Activated CD8-positive, alpha-beta memory T cell treated with anti-CD3 and anti-CD28 coated beads, Interleukin-2, amount 10 ng/mL, durations not matched to agents 7 days and 5 days (primary cell): ENCODE results near the gene SAMD4A. TPM values are rescaled to one million over a fixed set of nuclear protein-coding genes. Genes with fewer than 3 reads are reported as not detected.

ENCODE experiments used
- ATAC-seq: fragments of 150-1000 bp; cut with Tn5 transposase; one replicate; pipeline ENCODE4 v1.10.0; 2021; ENCODE audit warnings: moderate library complexity
- CTCF ChIA-PET: fragments of 350-600 bp; sonication (Branson Sonifier 250); formaldehyde crosslinking; loops from one replicate; lab custom pipeline; 2021; ENCODE audit warnings: antibody characterized with exemption; lab: Charles Lee
- DNase-seq: peaks from one replicate; pipeline ENCODE4 v3.0.0-alpha.2; 2020
- H3K27ac Mint-ChIP-seq: one replicate; pipeline ENCODE4 v1.8.0; 2021; ENCODE audit warnings: mild to moderate bottlenecking, mixed read lengths
- H3K27me3 Mint-ChIP-seq: one replicate; pipeline ENCODE4 v1.8.0; 2021; ENCODE audit warnings: mixed read lengths
- H3K36me3 Mint-ChIP-seq: one replicate; pipeline ENCODE4 v1.8.0; 2021; ENCODE audit warnings: mild to moderate bottlenecking, mixed read lengths
- H3K4me1 Mint-ChIP-seq: one replicate; pipeline ENCODE4 v1.8.0; 2021; ENCODE audit warnings: mixed read lengths
- H3K4me3 Mint-ChIP-seq: one replicate; pipeline ENCODE4 v1.8.0; 2021; ENCODE audit warnings: mild to moderate bottlenecking, moderate library complexity, mixed read lengths
- H3K9me3 Mint-ChIP-seq: one replicate; pipeline ENCODE4 v1.8.0; 2022; ENCODE audit warnings: low read depth, mixed read lengths
- total RNA-seq, 2 experiments: library from RNA; stranded (reverse); gene quantifications; one replicate each; pipeline ENCODE4 v1.2.3, GENCODE V29; 2021

Gene SAMD4A
- total RNA-seq, 2 experiments from 2014 or later: 1.6 to 1.7 TPM

DNA sequence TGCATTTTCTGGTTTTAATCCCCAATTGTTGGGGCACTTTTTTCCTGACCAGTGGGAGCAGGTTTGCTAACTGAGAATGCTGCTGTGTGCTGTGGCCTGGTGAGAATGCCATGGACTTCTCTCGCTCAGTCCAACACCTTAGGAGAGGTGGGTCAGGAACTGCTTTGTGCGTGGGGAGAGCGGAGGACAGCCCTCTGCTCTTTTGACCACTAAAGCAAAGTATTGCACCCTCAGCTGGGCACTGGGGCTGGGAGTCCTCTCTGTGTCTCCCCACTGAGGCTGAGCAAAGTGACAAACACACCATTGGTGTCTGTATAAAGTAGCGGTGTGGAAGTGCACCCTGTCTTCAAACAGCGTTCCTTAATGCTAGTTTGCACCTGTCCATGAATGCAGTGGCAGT is 136.2 kb downstream of the SAMD4A start:
- Mint-ChIP-seq H3K27ac (no peak overlapping the region), H3K4me1 (peaks cover 5% of the 10 kb centered on the region), H3K4me3 (no peak overlapping the region), H3K9me3 (no peaks in the 10 kb centered on the region), H3K27me3 (peaks cover 49% of the 10 kb centered on the region), H3K36me3 (no peaks in the 10 kb centered on the region)
- ATAC-seq: no peak
- no peak for DNase-seq
- CTCF ChIA-PET: no interaction called here

DNA sequence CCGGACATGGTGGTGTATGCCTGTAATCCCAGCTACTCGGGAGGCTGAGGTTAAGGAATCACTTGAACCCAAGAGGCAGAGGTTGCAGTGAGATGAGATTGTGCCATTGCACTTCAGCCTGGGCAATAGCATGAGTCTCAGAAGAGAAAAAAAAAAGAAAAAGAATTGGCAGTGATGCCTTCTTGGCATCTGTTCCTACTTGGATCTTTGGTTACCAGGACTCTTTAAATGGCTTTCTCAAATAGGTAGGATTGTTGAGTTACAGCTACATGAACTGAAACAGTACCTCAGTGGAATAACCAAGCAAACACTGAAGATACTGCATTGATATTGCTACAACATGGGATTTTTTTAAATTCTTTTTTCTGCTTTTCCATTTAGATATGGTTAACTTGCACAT is 136.8 kb downstream of the SAMD4A start:
- DNase-seq: no peak
- peaks cover 5% of the 10 kb centered on the region for H3K4me1 Mint-ChIP-seq
- CTCF ChIA-PET: interaction anchor here (1.2 kb wide), 1 partner anchor 13 kb away, joined by 3 read pairs; no protein-coding TSS in a partner anchor

DNA sequence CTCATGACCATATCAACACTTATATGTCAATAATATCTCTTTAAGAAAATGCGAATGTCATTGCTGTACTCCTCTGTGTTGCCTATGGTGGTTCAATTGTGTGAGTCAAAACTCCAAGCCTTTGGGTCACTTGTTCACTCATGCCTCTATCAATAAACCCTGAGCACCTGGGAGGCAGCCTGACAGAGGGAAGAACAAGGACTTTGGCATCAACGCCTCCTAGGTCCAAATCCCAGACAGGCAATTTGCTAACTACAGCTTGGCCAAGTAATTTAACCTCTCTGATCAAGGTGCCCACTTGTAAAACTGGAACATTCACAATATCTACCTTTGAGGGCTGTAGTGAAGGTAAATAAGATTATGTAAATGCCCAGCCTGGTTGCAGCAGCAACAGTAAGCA is 137.8 kb downstream of the SAMD4A start:
- CTCF ChIA-PET: interaction anchor here (1.2 kb wide), 1 partner anchor 14 kb away, joined by 3 read pairs; no protein-coding TSS in a partner anchor
- no peaks in the 10 kb centered on the region for H3K36me3 Mint-ChIP-seq
- H3K4me1 Mint-ChIP-seq: peaks cover 6% of the 10 kb centered on the region
- H3K4me3 Mint-ChIP-seq: no peak overlapping the region
- DNase-seq: no peak
- no peak overlapping the region for H3K27ac Mint-ChIP-seq
- no peaks in the 10 kb centered on the region for H3K9me3 Mint-ChIP-seq
- no peak for ATAC-seq
- H3K27me3 Mint-ChIP-seq: peaks cover 36% of the 10 kb centered on the region

More for the DNA sequence above, 136.8 kb downstream of the SAMD4A start:
- Mint-ChIP-seq H3K27me3 (peaks cover 45% of the 10 kb centered on the region), H3K4me3 (no peak overlapping the region), H3K36me3 (no peaks in the 10 kb centered on the region), H3K9me3 (no peaks in the 10 kb centered on the region), H3K27ac (no peak overlapping the region)
- ATAC-seq: no peak

- Mint-ChIP-seq H3K36me3 (peaks cover 3% of the 10 kb centered on the region), H3K27ac (no peak overlapping the region), H3K4me1 (peaks cover 9% of the 10 kb centered on the region), H3K4me3 (no peak overlapping the region), H3K9me3 (peaks cover 2% of the 10 kb centered on the region), H3K27me3 (peaks cover 18% of the 10 kb centered on the region)
- CTCF ChIA-PET: interaction anchor here (1.2 kb wide), 1 partner anchor 16 kb away, joined by 4 read pairs; no protein-coding TSS in a partner anchor
- ATAC-seq (no peak), DNase-seq (no peak)
Observed at GRCh38 chr14:54706769-54707168, 139.8 kb downstream of the SAMD4A start.

DNA sequence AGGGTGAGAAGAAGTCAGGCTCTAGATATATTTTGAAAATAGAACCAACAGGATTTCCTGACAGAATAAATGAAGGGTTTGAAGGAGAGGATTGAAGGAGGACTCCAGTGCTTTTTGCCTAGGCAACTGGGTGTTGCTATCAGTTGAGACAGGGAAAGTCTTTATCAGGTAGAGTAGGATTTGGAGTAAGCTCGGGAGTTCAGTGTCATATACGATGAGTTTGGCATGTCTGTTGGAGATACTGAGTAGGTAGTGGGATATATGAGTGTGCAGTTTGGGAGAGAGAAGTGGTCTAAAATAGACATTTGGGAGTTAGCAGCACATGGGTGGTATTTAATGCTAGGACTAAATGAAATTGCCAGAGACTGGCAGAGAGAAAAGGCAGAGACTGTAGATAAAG is 141.2 kb downstream of the SAMD4A start:
- no peak for ATAC-seq
- DNase-seq: no peak
- Mint-ChIP-seq H3K27me3 (peaks cover 13% of the 10 kb centered on the region), H3K4me1 (peaks cover 17% of the 10 kb centered on the region), H3K36me3 (peaks cover 4% of the 10 kb centered on the region), H3K27ac (no peak overlapping the region), H3K9me3 (peaks cover 2% of the 10 kb centered on the region), H3K4me3 (no peak overlapping the region)
- CTCF ChIA-PET: no interaction called here

DNA sequence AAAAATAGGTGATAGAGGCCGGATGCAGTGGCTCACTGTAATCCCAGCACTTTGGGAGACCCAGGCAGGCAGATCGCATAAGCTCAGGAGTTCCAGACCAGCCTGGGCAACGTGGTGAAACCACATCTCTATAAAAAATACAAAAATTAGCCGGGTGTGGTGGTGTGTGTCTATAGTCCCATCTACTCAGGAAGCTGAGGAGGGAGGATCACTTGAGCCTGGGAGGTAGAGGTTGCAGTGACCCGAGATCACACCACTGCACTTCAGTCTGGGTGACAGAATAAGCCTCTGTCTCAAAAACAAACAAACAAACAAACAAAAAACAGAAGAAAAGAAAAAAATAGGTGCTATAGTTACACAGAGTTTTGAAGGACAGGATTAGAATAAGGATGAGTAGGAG is 142.1 kb downstream of the SAMD4A start:
- H3K4me1 Mint-ChIP-seq: peaks cover 17% of the 10 kb centered on the region
- H3K9me3 Mint-ChIP-seq: peaks cover 2% of the 10 kb centered on the region

GRCh38 chr14:54709444-54709843 is 142.5 kb downstream of the SAMD4A start:
- peaks cover 17% of the 10 kb centered on the region for H3K4me1 Mint-ChIP-seq
- ATAC-seq (peak; percentile 88), DNase-seq (no peak)
- H3K36me3 Mint-ChIP-seq: peaks cover 4% of the 10 kb centered on the region
- peaks cover 2% of the 10 kb centered on the region for H3K9me3 Mint-ChIP-seq
- H3K27me3 Mint-ChIP-seq: peaks cover 15% of the 10 kb centered on the region
- no peak overlapping the region for H3K27ac Mint-ChIP-seq
- H3K4me3 Mint-ChIP-seq: no peak overlapping the region
- CTCF ChIA-PET: interaction anchor here (1.8 kb wide), 1 partner anchor 65 kb away, joined by 9 read pairs; no protein-coding TSS in a partner anchor

More for the DNA sequence above, 142.1 kb downstream of the SAMD4A start:
- H3K36me3 Mint-ChIP-seq: peaks cover 4% of the 10 kb centered on the region
- H3K27me3 Mint-ChIP-seq: peaks cover 13% of the 10 kb centered on the region
- CTCF ChIA-PET: no interaction called here
- ATAC-seq (no peak), DNase-seq (no peak)
- H3K27ac Mint-ChIP-seq: no peak overlapping the region
- H3K4me3 Mint-ChIP-seq: no peak overlapping the region

DNA sequence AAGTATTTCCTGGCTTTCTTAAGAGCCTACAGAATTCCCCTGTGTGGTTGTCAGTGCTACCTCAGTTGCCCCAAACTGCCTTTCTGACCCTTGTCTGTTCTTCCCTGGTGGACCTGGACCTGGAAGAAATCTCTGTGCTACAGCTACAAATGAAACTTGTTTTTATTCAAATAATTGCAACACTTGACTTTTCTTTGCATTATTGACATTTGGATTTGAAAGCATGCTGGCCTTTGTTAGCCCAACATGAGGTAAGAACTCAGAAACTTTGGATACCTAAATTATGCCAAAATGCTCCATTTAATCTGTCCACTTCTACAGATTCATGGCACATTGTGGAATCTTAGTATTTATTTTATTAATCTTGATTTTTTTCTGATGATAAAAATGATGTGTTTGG is 142.9 kb downstream of the SAMD4A start:
- peaks cover 4% of the 10 kb centered on the region for H3K36me3 Mint-ChIP-seq
- CTCF ChIA-PET: interaction anchor here (1.4 to 1.8 kb wide), 2 partner anchors 10 to 64 kb away, joined by 3 to 9 read pairs; no protein-coding TSS in a partner anchor
- no peak for ATAC-seq
- peaks cover 15% of the 10 kb centered on the region for H3K27me3 Mint-ChIP-seq
- H3K4me3 Mint-ChIP-seq: no peak overlapping the region
- H3K9me3 Mint-ChIP-seq: peaks cover 2% of the 10 kb centered on the region
- H3K4me1 Mint-ChIP-seq: peaks cover 17% of the 10 kb centered on the region
- DNase-seq: no peak
- no peak overlapping the region for H3K27ac Mint-ChIP-seq

DNA sequence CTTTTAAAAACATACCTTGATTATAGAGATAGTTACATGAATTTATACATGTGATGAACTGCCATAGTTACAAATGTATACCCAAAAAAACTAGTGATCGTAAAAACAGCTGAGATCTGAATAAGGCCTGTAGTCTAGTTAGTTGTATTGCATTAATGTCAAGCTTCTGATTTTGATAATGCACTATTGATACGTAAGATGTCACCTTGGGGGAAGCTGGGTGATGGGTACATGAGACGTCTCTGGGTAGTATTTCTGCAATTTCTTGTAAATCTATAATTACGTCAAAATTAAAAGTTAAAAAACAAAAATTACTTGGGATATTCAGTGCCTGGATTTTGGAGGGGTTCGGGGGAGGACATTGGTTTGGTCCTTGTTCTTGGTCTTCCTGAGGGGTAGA is 144.4 kb downstream of the SAMD4A start:
- H3K27ac Mint-ChIP-seq: no peak overlapping the region
- CTCF ChIA-PET: interaction anchor here (1.4 to 1.8 kb wide), 2 partner anchors 8 to 63 kb away, joined by 3 to 9 read pairs; no protein-coding TSS in a partner anchor
- peaks cover 22% of the 10 kb centered on the region for H3K27me3 Mint-ChIP-seq
- peaks cover 17% of the 10 kb centered on the region for H3K4me1 Mint-ChIP-seq
- ATAC-seq (no peak), DNase-seq (no peak)
- H3K4me3 Mint-ChIP-seq: no peak overlapping the region
- H3K9me3 Mint-ChIP-seq: peaks cover 2% of the 10 kb centered on the region
- peaks cover 4% of the 10 kb centered on the region for H3K36me3 Mint-ChIP-seq

- Mint-ChIP-seq H3K36me3 (peaks cover 4% of the 10 kb centered on the region), H3K4me1 (peaks cover 17% of the 10 kb centered on the region), H3K9me3 (peaks cover 2% of the 10 kb centered on the region), H3K27me3 (peaks cover 23% of the 10 kb centered on the region), H3K27ac (peak overlapping the region; percentile 20), H3K4me3 (no peak overlapping the region)
- DNase-seq (no peak), ATAC-seq (no peak)
- CTCF ChIA-PET: interaction anchor here (1.6 to 2.2 kb wide), 2 partner anchors 11 to 21 kb away, joined by 4 to 7 read pairs; no protein-coding TSS in a partner anchor
Observed at GRCh38 chr14:54711812-54712464, 145.0 kb downstream of the SAMD4A start.

GRCh38 chr14:54712465-54713200 is 145.7 kb downstream of the SAMD4A start:
- Mint-ChIP-seq H3K36me3 (peaks cover 4% of the 10 kb centered on the region), H3K27me3 (peaks cover 24% of the 10 kb centered on the region), H3K27ac (no peak overlapping the region), H3K9me3 (peaks cover 2% of the 10 kb centered on the region), H3K4me3 (no peak overlapping the region), H3K4me1 (peaks cover 17% of the 10 kb centered on the region)
- DNase-seq (no peak), ATAC-seq (no peak)
- CTCF ChIA-PET: interaction anchor here (0.9 to 2.2 kb wide), 4 partner anchors 12 to 365 kb away, joined by 3 to 7 read pairs (median 4); no protein-coding TSS in a partner anchor

GRCh38 chr14:54713379-54713778 is 146.5 kb downstream of the SAMD4A start:
- ATAC-seq (no peak), DNase-seq (no peak)
- CTCF ChIA-PET: interaction anchor here (0.9 to 2.2 kb wide), 4 partner anchors 12 to 366 kb away, joined by 3 to 7 read pairs (median 4); no protein-coding TSS in a partner anchor
- Mint-ChIP-seq H3K4me3 (no peak overlapping the region), H3K27me3 (peaks cover 25% of the 10 kb centered on the region), H3K4me1 (peaks cover 17% of the 10 kb centered on the region), H3K36me3 (peaks cover 4% of the 10 kb centered on the region), H3K27ac (no peak overlapping the region), H3K9me3 (peaks cover 2% of the 10 kb centered on the region)

GRCh38 chr14:54715239-54715638 is 148.3 kb downstream of the SAMD4A start:
- Mint-ChIP-seq H3K4me3 (no peak overlapping the region), H3K9me3 (peaks cover 2% of the 10 kb centered on the region), H3K4me1 (peaks cover 15% of the 10 kb centered on the region), H3K27ac (no peak overlapping the region), H3K27me3 (peaks cover 37% of the 10 kb centered on the region), H3K36me3 (peaks cover 4% of the 10 kb centered on the region)
- DNase-seq: no peak
- CTCF ChIA-PET: no interaction called here
- ATAC-seq: no peak
